GM18868 (cell line): ENCODE results near the gene WDR26.
A peak's percentile ranks its signal among the peaks of the same experiment; 100 is the strongest.
"Not testable (repeated sequence)": the region's sequence is repeated elsewhere in the genome, so short reads cannot be mapped to it uniquely, and the experiment has no call there.

Experiments used
- ATAC-seq: cut with Tn5 transposase; IDR thresholded peaks from one replicate; pipeline ENCODE4 v1.9.1; 2021; ENCODE audit warnings: mild to moderate bottlenecking, moderate library complexity; ENCODE audit not compliant: unreplicated experiment

Gene WDR26

GRCh38 chr1:224433701-224434672 lies 610 bp downstream of the WDR26 start:
- peak; percentile 4 for ATAC-seq

- ATAC-seq, result no peak
These were observed 1.4 kb downstream of the WDR26 start for GRCh38 chr1:224433041-224433691.

- ATAC-seq, result no peak
These were observed 1.9 kb downstream of the WDR26 start for GRCh38 chr1:224432672-224433040.

GRCh38 chr1:224432146-224432545 lies 2.5 kb downstream of the WDR26 start:
- ATAC-seq, result no peak

GRCh38 chr1:224431726-224432125 lies 2.9 kb downstream of the WDR26 start:
- ATAC-seq, result no peak

- no peak for ATAC-seq
These were observed 4.0 kb downstream of the WDR26 start for GRCh38 chr1:224430511-224431113.

- no peak for ATAC-seq
These were observed 4.8 kb downstream of the WDR26 start for GRCh38 chr1:224429616-224430326.

GRCh38 chr1:224428713-224429112 lies 5.9 kb downstream of the WDR26 start:
- not testable (repeated sequence) for ATAC-seq

GRCh38 chr1:224427346-224427745 lies 7.3 kb downstream of the WDR26 start:
- ATAC-seq, result no peak

GRCh38 chr1:224426869-224427268 lies 7.7 kb downstream of the WDR26 start:
- ATAC-seq, result not testable (repeated sequence)

- ATAC-seq, result no peak
These were observed 9.2 kb downstream of the WDR26 start for GRCh38 chr1:224425279-224425884.

- ATAC-seq, result no peak
These were observed 14.5 kb downstream of the WDR26 start for GRCh38 chr1:224420106-224420505.

- ATAC-seq, result no peak
These were observed 22.8 kb downstream of the WDR26 start for GRCh38 chr1:224411766-224412165.

GRCh38 chr1:224408294-224408590 lies 26.4 kb downstream of the WDR26 start:
- ATAC-seq, result no peak

GRCh38 chr1:224407571-224408293 lies 26.9 kb downstream of the WDR26 start:
- no peak for ATAC-seq

GRCh38 chr1:224406216-224406615 lies 28.4 kb downstream of the WDR26 start:
- no peak for ATAC-seq

- no peak for ATAC-seq
These were observed 29.0 kb downstream of the WDR26 start for GRCh38 chr1:224405604-224405970.

GRCh38 chr1:224404916-224405603 lies 29.5 kb downstream of the WDR26 start:
- no peak for ATAC-seq

- no peak for ATAC-seq
These were observed 32.0 kb downstream of the WDR26 start for GRCh38 chr1:224402472-224403036.
